GM12878 (cell line): ENCODE measurements around the gene MAP1A.

ENCODE experiments used
- CREB1 ChIP-seq: IDR thresholded peaks from 2 replicates; pipeline ENCODE4 v1.6.1; 2012; ENCODE audit warnings: low read depth, mild to moderate bottlenecking, inconsistent platforms
- EZH2 ChIP-seq: IDR thresholded peaks from 2 replicates; pipeline ENCODE4 v1.6.1; 2012; ENCODE audit warnings: low read depth, mild to moderate bottlenecking, control low read depth, inconsistent platforms, low read length, borderline replicate concordance; ENCODE audit not compliant: control insufficient read depth
- TAF1 ChIP-seq: IDR thresholded peaks from 2 replicates; pipeline ENCODE4 v1.6.1; 2011; ENCODE audit warnings: mild to moderate bottlenecking, low read depth, low read length, borderline replicate concordance
- TF ChIP-seq, protein P1 (sequence below), 3 experiments: IDR thresholded peaks in 2 of 3; conservative IDR thresholded peaks in 1 of 3; 2 replicates each; pipeline ENCODE4 v1.5.1; 2011; ENCODE audit warnings: low read depth in 3 of 3, low read length in 3 of 3, mild to moderate bottlenecking in 3 of 3, control low read depth in 2 of 3, moderate library complexity in 2 of 3, inconsistent platforms in 1 of 3, mixed read lengths in 1 of 3; ENCODE audit not compliant: control insufficient read depth in 2 of 3, insufficient read depth in 1 of 3; ENCODE audit errors: extremely low read depth in 1 of 3

DNA sequence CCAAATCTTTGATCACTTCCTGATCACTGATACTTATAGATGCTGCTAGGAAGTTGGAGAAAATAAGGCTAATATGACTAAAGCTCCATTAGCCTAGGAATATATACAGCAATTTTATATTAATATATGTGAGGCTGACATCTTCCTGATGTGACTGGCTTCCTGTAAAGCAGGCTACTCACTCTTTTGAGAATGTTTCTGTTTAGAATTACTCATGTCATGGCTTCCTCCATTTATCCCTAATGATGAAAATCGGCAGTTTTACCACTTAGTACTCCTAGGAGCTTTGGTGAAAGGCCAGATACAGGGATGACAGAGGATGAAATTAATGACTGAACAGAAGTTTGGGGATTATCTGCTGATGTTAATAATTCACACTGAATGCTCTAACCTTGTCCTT is 3.9 kb upstream of the MAP1A start:
- TF ChIP-seq TAF1 (no peak), CREB1 (no peak), EZH2 (no peak)
- TF ChIP-seq, protein P1, sequence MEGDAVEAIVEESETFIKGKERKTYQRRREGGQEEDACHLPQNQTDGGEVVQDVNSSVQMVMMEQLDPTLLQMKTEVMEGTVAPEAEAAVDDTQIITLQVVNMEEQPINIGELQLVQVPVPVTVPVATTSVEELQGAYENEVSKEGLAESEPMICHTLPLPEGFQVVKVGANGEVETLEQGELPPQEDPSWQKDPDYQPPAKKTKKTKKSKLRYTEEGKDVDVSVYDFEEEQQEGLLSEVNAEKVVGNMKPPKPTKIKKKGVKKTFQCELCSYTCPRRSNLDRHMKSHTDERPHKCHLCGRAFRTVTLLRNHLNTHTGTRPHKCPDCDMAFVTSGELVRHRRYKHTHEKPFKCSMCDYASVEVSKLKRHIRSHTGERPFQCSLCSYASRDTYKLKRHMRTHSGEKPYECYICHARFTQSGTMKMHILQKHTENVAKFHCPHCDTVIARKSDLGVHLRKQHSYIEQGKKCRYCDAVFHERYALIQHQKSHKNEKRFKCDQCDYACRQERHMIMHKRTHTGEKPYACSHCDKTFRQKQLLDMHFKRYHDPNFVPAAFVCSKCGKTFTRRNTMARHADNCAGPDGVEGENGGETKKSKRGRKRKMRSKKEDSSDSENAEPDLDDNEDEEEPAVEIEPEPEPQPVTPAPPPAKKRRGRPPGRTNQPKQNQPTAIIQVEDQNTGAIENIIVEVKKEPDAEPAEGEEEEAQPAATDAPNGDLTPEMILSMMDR (IDR thresholded peaks at IDR 0.05 in 2 of 3, conservative IDR thresholded peaks at IDR 0.05 in 1 of 3; ENCODE audit: control insufficient read depth in 2 of 3, extremely low read depth in 1 of 3, insufficient read depth in 1 of 3, low read depth in 3 of 3, low read length in 3 of 3): no peak
